Endodermal cell (in vitro differentiated cells): ENCODE measurements around the gene PPA1. TPM values are rescaled to one million over a fixed set of nuclear protein-coding genes. Genes with fewer than 3 reads are reported as not detected.

Source experiments
- DNase-seq: peaks from one replicate; pipeline ENCODE4 v3.0.0-alpha.2; 2017
- H3K27ac ChIP-seq: 2 replicates; pipeline ENCODE4 v1.5.1; 2013; ENCODE audit warnings: mild to moderate bottlenecking, low read depth, low read length, moderate library complexity
- H3K27me3 ChIP-seq: 2 replicates; pipeline ENCODE4 v1.6.1; 2013; ENCODE audit warnings: mild to moderate bottlenecking, low read length, moderate library complexity; ENCODE audit not compliant: insufficient read depth, control insufficient read depth, poor library complexity, severe bottlenecking
- H3K36me3 ChIP-seq: 2 replicates; pipeline ENCODE4 v1.7.0; 2013; ENCODE audit warnings: mild to moderate bottlenecking, low read length, moderate library complexity; ENCODE audit not compliant: control insufficient read depth, insufficient read depth
- H3K4me1 ChIP-seq: one replicate; pipeline ENCODE4 v1.7.0; 2013; ENCODE audit warnings: low read length; ENCODE audit not compliant: control insufficient read depth, insufficient read depth
- H3K4me3 ChIP-seq: 2 replicates; pipeline ENCODE4 v1.5.1; 2013; ENCODE audit warnings: mild to moderate bottlenecking, low read length, moderate library complexity
- H3K9ac ChIP-seq: 2 replicates; pipeline ENCODE4 v1.6.1; 2013; ENCODE audit warnings: mild to moderate bottlenecking, low read length, moderate library complexity; ENCODE audit not compliant: poor library complexity, severe bottlenecking; ENCODE audit errors: extremely low read depth
- H3K9me3 ChIP-seq: 2 replicates; pipeline ENCODE4 v1.6.1; 2013; ENCODE audit warnings: mild to moderate bottlenecking, low read length, moderate library complexity; ENCODE audit not compliant: control insufficient read depth
- H3K27ac Mint-ChIP-seq: 2 replicates; pipeline ENCODE4 v1.8.0; 2020; ENCODE audit warnings: mixed read lengths
- H3K27me3 Mint-ChIP-seq: 2 replicates; pipeline ENCODE4 v1.8.0; 2021; ENCODE audit warnings: mild to moderate bottlenecking, mixed read lengths; ENCODE audit not compliant: insufficient read depth
- H3K36me3 Mint-ChIP-seq: 2 replicates; pipeline ENCODE4 v1.8.0; 2020; ENCODE audit warnings: low read depth, mixed read lengths
- H3K4me1 Mint-ChIP-seq: 2 replicates; pipeline ENCODE4 v1.8.0; 2020; ENCODE audit warnings: mixed read lengths
- H3K4me3 Mint-ChIP-seq: 2 replicates; pipeline ENCODE4 v1.8.0; 2020; ENCODE audit warnings: mild to moderate bottlenecking, moderate library complexity, mixed read lengths
- H3K9me3 Mint-ChIP-seq: 2 replicates; pipeline ENCODE4 v1.8.0; 2020; ENCODE audit warnings: mild to moderate bottlenecking, mixed read lengths
- WGBS, 2 experiments: methylation state at CpG; one replicate each; pipeline versions ENCODE4 v1.1.5 to v1.1.7; 2013; ENCODE audit warnings: missing lambda C conversion rate in 2 of 2, mixed read lengths in 1 of 2; ENCODE audit not compliant: insufficient coverage in 1 of 2, insufficient read length in 1 of 2; 5-methylcytosine and 5-hydroxymethylcytosine counted together
- total RNA-seq, 2 donors: library from RNA; stranded (reverse); fragmentation: NEBNext Ultra II Directional in 1 of 2; extraction: Animal tissue kit (Norgen Biotek cat#: 25700) in 1 of 2; gene quantifications; 2 replicates in 1 of 2; 3 replicates in 1 of 2; pipeline ENCODE4 v1.2.1, GENCODE V29; 2021
- TF ChIP-seq, protein P1 (sequence below): fragments of 200-600 bp; sonication (generic); conservative IDR thresholded peaks from 2 replicates; pipeline ENCODE4 v1.5.0; 2021; ENCODE audit warnings: antibody characterized with exemption, mild to moderate bottlenecking

PPA1 gene
- total RNA-seq, 2 donors from 2014 or later = 63.3 to 72.1 TPM

DNA sequence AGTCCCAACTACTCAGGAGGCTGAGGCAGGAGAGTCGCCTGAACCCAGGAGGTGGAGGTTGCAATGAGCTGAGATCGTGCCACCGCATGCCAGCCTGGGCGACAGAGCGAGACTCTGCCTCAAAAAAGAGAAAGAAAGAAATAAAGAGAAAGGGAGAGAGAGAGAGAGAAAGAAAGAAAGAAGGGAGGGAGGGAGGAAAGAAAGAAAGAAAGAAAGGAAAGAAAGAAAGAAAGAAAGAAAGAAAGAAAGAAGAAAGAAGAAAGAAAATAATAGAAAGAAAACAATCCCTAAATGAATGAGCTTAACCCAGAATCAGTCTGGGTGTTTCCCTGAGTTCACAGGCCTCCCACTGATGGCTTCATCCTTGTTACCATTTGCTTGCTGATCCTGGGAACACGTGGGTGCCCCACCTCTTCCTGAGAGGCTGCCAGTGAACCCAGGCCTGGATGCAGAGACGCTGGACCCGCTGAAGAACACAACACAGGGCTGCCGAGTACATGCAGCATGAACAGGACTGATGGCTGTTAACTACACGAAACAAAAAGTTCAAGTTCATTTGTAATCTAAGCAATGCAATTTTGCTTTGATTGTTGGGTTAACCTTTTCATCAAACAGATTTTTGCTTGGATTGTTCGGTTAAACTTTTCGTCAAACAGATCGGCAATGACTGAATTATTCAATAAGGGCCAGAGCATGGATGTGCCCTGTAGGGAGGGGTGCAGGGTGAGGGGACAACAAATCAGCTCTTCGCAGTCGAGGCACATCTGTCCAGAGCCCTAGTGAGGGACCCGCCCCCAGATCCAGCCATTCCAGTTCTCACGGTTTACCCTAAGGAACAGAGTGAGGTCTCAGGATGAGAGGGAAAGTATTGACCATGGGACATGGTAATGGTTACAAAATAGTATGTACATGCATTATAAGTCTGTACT is 39.0 kb upstream of the PPA1 start:
- Mint-ChIP-seq H3K36me3 (no peaks in the 10 kb centered on the region), H3K4me3 (no peak overlapping the region), H3K4me1 (no peaks in the 10 kb centered on the region), H3K9me3 (no peaks in the 10 kb centered on the region), H3K27me3 (no peaks in the 10 kb centered on the region), H3K27ac (no peak overlapping the region)
- Histone ChIP-seq H3K36me3 (no peaks in the 10 kb centered on the region), H3K9ac (no peak overlapping the region), H3K4me1 (no peaks in the 10 kb centered on the region), H3K27ac (no peak overlapping the region), H3K9me3 (no peaks in the 10 kb centered on the region), H3K4me3 (no peak overlapping the region), H3K27me3 (no peaks in the 10 kb centered on the region)
- DNase-seq = no peak
- WGBS, 2 experiments = 87 to 90% methylated on average over 16 to 17 of the region's 17 CpGs
- TF ChIP-seq, protein P1, sequence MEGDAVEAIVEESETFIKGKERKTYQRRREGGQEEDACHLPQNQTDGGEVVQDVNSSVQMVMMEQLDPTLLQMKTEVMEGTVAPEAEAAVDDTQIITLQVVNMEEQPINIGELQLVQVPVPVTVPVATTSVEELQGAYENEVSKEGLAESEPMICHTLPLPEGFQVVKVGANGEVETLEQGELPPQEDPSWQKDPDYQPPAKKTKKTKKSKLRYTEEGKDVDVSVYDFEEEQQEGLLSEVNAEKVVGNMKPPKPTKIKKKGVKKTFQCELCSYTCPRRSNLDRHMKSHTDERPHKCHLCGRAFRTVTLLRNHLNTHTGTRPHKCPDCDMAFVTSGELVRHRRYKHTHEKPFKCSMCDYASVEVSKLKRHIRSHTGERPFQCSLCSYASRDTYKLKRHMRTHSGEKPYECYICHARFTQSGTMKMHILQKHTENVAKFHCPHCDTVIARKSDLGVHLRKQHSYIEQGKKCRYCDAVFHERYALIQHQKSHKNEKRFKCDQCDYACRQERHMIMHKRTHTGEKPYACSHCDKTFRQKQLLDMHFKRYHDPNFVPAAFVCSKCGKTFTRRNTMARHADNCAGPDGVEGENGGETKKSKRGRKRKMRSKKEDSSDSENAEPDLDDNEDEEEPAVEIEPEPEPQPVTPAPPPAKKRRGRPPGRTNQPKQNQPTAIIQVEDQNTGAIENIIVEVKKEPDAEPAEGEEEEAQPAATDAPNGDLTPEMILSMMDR = no peak

DNA sequence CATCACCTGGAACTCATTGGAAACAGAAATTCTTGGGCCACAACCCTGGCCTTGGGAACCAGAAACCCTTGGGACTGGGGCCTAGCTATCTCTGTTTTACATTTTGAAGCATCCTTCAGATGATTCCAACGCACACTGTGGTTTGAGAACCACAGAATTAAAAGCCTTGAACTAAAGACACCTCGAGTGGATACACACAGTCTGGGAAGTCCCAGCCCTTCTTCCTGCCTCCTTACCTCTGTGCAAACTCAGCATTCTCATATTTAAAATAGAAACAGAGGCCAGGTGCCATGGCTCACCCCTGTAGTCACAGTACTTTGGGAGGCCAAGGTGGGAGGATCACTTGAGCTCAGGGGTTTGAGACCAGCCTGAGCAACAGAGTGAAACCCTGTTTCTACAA is 37.7 kb upstream of the PPA1 start:
- Histone ChIP-seq H3K4me1 (no peaks in the 10 kb centered on the region), H3K4me3 (no peak overlapping the region), H3K27me3 (no peaks in the 10 kb centered on the region), H3K9ac (no peak overlapping the region), H3K36me3 (no peaks in the 10 kb centered on the region), H3K9me3 (no peaks in the 10 kb centered on the region), H3K27ac (no peak overlapping the region)
- H3K9me3 Mint-ChIP-seq = no peaks in the 10 kb centered on the region
- H3K4me3 Mint-ChIP-seq = no peak overlapping the region
- H3K27ac Mint-ChIP-seq = no peak overlapping the region
- no peak for DNase-seq
- H3K27me3 Mint-ChIP-seq = peaks cover 7% of the 10 kb centered on the region
- no peaks in the 10 kb centered on the region for H3K4me1 Mint-ChIP-seq
- TF ChIP-seq, protein P1 = no peak
- H3K36me3 Mint-ChIP-seq = no peaks in the 10 kb centered on the region
- WGBS, 2 experiments = 71 to 85% methylated on average over 2 of the region's 2 CpGs

DNA sequence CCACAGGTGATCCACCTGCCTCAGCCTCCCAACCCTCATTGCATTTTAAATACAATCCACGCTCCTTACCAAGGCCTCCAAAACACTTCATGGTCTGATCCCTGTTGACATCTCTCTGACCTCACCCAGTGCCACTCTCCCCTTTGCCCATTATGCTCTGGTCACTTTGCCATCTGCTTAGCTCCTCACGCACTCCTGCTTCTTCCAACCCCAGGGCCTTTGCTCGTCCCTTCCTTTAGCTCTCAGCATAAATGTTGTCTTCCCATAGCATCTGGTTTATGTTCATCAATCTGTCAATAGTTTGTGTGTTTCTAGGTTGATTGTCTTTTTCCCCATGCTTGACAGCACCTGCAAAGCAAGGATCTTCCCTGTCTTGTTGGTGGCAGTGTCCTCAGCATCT is 36.5 kb upstream of the PPA1 start:
- H3K9ac ChIP-seq = no peak overlapping the region
- H3K27me3 ChIP-seq = no peaks in the 10 kb centered on the region
- TF ChIP-seq, protein P1 = no peak
- no peaks in the 10 kb centered on the region for H3K4me1 Mint-ChIP-seq
- no peaks in the 10 kb centered on the region for H3K4me1 ChIP-seq
- WGBS, 2 experiments = 95 to 100% methylated on average over 2 to 3 of the region's 3 CpGs
- no peaks in the 10 kb centered on the region for H3K9me3 Mint-ChIP-seq
- H3K9me3 ChIP-seq = no peaks in the 10 kb centered on the region
- no peak overlapping the region for H3K27ac Mint-ChIP-seq
- H3K4me3 ChIP-seq = no peak overlapping the region
- H3K4me3 Mint-ChIP-seq = no peak overlapping the region
- peaks cover 9% of the 10 kb centered on the region for H3K27me3 Mint-ChIP-seq
- no peaks in the 10 kb centered on the region for H3K36me3 Mint-ChIP-seq
- DNase-seq = no peak
- H3K27ac ChIP-seq = no peak overlapping the region
- no peaks in the 10 kb centered on the region for H3K36me3 ChIP-seq
